GM12872 (cell line): Measurements from ENCODE around the gene IL20RB.

Experiments
- CTCF ChIP-seq: IDR thresholded peaks from 3 replicates; pipeline ENCODE4 v1.5.1; 2011; ENCODE audit warnings: low read depth, mild to moderate bottlenecking, low read length, moderate library complexity; ENCODE audit not compliant: insufficient read depth

IL20RB gene

DNA sequence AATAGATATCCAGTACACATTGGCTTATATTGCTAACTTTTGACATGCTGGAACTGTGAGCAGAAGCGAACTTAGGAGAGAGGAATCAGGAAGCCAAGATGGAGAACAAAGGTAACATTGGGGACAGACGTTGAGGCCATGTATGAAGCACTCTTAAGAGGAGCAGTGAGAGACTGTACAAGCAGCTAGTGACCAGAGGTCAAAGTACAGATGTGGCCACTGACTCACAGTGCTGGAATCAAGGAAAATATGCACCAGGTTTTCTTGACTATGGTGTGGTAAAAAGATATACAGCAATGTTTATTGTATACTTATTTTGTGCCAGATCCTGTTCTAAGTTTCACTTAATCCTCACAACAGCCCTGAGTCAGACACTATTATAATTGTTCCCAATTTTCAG lies 2.0 kb upstream of the IL20RB start:
- TF ChIP-seq CTCF = no peak

DNA sequence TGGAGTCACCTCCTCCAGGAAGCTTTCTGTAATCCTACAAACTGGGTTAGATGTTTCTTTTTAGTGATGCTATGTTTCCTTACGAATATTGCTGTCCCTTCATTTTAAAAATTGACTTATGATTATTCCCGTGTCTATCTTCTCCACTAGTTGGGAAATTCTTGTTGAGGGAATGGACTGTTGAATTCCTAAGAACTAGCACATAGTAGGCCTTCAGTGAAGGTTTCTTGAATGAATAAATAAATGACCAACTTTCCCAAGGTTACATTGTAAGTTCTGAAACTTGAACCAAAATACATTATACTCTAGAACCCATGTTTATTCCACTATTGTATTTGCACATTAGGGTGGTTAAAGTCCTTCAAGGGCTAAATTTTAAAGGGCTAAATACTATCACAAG lies 812 bp upstream of the IL20RB start:
- TF ChIP-seq CTCF = no peak

DNA sequence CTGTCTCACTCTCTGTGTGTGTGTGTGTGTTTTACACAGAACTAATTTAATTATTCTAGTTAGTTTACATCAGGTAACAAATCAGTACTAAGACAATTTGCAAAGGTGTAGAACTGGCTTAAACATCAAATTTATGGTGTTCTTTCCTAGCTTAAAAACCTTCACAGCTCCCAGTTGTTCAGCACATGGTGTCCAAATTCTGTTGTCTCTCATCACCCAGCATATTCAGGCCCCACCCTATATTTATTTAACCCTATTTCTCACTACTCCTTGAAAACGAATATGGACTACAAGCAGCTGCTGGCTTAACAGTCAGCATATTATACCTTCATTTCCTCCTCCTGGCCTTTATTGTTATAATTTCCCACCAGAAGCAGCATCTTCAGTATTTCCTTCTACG lies 1.2 kb downstream of the IL20RB start:
- no peak for TF ChIP-seq CTCF

GRCh38 chr3:136959599-136959998 lies 1.8 kb downstream of the IL20RB start:
- no peak for TF ChIP-seq CTCF

GRCh38 chr3:136960838-136961836 lies 3.4 kb downstream of the IL20RB start:
- TF ChIP-seq CTCF = no peak

- TF ChIP-seq CTCF = no peak
Measured at GRCh38 chr3:136962927-136963326, 5.1 kb downstream of the IL20RB start.

DNA sequence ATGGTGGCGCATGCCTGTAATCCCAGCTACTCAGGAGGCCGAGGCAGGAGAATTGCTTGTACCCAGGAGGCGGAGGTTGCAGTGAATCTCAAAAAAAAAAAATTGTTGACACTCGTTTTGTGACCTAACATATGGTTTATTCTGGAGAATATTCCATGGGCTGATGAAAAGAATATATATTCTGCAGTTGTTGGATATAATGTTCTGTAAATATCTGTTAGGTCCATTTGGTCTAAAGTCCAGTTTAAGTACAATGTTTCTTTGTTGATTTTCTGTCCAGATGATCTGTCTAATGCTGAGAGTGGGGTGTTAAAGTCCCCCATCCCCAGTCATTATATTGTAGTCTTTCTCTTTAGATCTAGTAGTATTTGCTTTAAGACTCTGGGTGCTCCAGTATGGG lies 15.6 kb downstream of the IL20RB start:
- TF ChIP-seq CTCF = no peak
